ENCODE data around the gene SPTLC2. TPM values are rescaled to one million over a fixed set of nuclear protein-coding genes. Genes with fewer than 3 reads are reported as not detected.

SPTLC2 gene
- total RNA-seq, 1 donor from 2014 or later: 12.3 TPM

DNA sequence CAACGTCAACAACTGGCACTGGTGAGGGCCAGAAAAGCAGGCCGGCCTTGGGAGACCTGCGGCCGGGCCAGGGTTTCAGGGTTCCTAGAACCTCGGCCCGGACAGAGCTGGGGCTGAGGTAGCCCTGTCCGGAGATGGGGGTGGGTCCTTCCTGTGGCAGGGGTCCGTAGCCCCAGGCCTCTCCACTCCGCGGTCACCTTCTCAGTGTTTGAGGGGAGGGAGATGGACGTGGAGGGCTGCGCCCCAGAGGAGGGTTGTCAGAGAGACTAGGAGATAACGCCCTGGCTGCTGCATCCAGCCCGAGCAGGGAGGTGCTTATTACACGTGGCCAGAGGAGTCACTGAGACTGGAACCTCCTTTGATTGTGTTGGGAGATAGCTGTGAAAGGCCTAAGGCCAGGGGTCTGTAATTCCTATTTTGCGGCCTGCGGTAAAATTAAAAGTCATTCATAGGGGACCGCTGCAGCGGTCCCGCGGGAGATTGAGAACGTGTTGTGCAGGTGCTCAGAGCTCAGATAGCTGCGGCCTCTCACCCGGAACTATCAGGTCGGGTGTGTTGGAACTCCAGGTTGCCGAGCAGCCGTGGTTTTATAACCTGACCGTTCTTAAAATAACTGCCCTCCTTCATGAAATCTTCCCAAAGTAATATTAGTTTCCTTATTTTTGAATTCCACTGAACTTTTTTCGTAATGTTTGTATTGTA lies 158.0 kb downstream of the SPTLC2 start:
- peaks cover 59% of the 10 kb centered on the region for H3K79me2 ChIP-seq (ENCODE audit: low read depth)
- peaks cover 21% of the 10 kb centered on the region for H4K20me1 ChIP-seq (ENCODE audit: low read depth)
- H3K4me1 ChIP-seq: peaks cover 9% of the 10 kb centered on the region
- peak overlapping the region; percentile 100 for H2AFZ ChIP-seq (replicated peaks)
- Mint-ChIP-seq H3K4me1 (peaks cover 26% of the 10 kb centered on the region), H3K36me3 (peaks cover 24% of the 10 kb centered on the region), H3K27me3 (ENCODE audit: insufficient read depth, low read depth) (peaks cover 3% of the 10 kb centered on the region), H3K4me3 (peak overlapping the region; percentile 100), H3K27ac (no peak overlapping the region), H3K9me3 (no peaks in the 10 kb centered on the region)
- peak; percentile 68 for DNase-seq (ENCODE audit: low spot score)
- H3K36me3 ChIP-seq: peaks cover 7% of the 10 kb centered on the region
- H3K4me2 ChIP-seq: peak overlapping the region; percentile 89
- H3K9ac ChIP-seq: peak overlapping the region; percentile 90
- no peak for TF ChIP-seq EZH2 (IDR thresholded peaks at IDR 0.05)
- TF ChIP-seq EZH2phosphoT487 (IDR thresholded peaks at IDR 0.05): no peak
- TF ChIP-seq, protein P1, sequence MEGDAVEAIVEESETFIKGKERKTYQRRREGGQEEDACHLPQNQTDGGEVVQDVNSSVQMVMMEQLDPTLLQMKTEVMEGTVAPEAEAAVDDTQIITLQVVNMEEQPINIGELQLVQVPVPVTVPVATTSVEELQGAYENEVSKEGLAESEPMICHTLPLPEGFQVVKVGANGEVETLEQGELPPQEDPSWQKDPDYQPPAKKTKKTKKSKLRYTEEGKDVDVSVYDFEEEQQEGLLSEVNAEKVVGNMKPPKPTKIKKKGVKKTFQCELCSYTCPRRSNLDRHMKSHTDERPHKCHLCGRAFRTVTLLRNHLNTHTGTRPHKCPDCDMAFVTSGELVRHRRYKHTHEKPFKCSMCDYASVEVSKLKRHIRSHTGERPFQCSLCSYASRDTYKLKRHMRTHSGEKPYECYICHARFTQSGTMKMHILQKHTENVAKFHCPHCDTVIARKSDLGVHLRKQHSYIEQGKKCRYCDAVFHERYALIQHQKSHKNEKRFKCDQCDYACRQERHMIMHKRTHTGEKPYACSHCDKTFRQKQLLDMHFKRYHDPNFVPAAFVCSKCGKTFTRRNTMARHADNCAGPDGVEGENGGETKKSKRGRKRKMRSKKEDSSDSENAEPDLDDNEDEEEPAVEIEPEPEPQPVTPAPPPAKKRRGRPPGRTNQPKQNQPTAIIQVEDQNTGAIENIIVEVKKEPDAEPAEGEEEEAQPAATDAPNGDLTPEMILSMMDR (IDR thresholded peaks at IDR 0.05): no peak
- no peaks in the 10 kb centered on the region for H3K27me3 ChIP-seq
- H3K4me3 ChIP-seq: peak overlapping the region; percentile 83
- H3F3A ChIP-seq (ENCODE audit: low read depth): peaks cover 16% of the 10 kb centered on the region
- peak overlapping the region; percentile 83 for H3K27ac ChIP-seq
- no peaks in the 10 kb centered on the region for H3K9me3 ChIP-seq (ENCODE audit: low read depth)

DNA sequence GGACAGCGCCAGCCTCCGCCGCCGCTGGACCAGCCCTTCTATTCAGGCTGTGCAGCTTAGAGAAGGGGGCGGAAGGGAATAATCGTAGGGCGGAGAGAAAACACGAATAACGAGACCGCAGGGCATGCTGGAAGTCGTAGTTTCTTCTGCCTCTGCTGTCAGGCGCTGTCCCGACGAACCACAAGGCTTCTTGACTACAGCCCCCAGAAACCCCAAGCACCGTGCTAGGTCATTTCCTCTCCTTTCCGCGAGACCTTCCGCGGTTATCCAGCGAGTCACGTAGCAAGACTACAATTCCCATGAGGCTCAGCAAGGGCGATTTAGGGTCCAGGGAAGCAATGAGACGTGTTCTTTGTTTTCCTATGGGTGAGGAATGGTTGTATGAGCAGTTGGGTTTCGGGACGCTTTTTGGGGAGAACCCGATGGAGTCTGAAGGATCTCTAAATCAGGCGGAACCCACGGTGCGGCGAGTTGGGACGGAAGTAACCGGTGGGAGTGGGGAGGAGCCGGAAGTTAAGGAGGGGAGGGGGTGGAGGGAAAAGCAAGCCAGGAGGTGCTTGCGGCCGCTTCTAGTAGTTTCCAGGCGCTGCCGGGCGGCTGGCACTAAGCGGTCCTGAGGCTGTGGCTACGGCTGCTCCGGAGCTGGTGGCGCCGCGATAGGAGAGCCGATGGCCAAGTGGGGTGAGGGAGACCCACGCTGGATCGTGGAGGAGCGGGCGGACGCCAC lies 158.8 kb downstream of the SPTLC2 start, which contains the start of the genes AHSA1 and VIPAS39:
AHSA1 (plus strand) TSS at position 572 of the 727 bp plus-strand sequence; CDS start at position 669, 97 bp downstream.
VIPAS39 (minus strand) TSS at position 80 of the 727 bp plus-strand sequence. CDS start 3,499 bp downstream, outside the sequence.
- H3K27me3 Mint-ChIP-seq (ENCODE audit: insufficient read depth, low read depth): peaks cover 3% of the 10 kb centered on the region
- TF ChIP-seq EZH2 (IDR thresholded peaks at IDR 0.05) (no peak), EZH2phosphoT487 (IDR thresholded peaks at IDR 0.05) (no peak)
- TF ChIP-seq, protein P1 (IDR thresholded peaks at IDR 0.05): no peak
- Histone ChIP-seq H3K9ac (peak within 1 kb of the TSS; percentile 90), H3K27me3 (no peaks in the 10 kb centered on the region), H3K4me2 (peak within 1 kb of the TSS; percentile 89), H4K20me1 (ENCODE audit: low read depth) (peaks cover 21% of the 10 kb centered on the region), H3K79me2 (ENCODE audit: low read depth) (peaks cover 59% of the 10 kb centered on the region), H3K27ac (peak within 1 kb of the TSS; percentile 83), H2AFZ (replicated peaks) (peak within 1 kb of the TSS; percentile 100), H3K4me1 (peaks cover 9% of the 10 kb centered on the region), H3F3A (ENCODE audit: low read depth) (peaks cover 16% of the 10 kb centered on the region), H3K4me3 (peak within 1 kb of the TSS; percentile 83), H3K9me3 (ENCODE audit: low read depth) (no peaks in the 10 kb centered on the region), H3K36me3 (peaks cover 7% of the 10 kb centered on the region)
- no peaks in the 10 kb centered on the region for H3K9me3 Mint-ChIP-seq
- H3K4me1 Mint-ChIP-seq: peaks cover 26% of the 10 kb centered on the region
- H3K4me3 Mint-ChIP-seq: peak within 1 kb of the TSS; percentile 100
- H3K36me3 Mint-ChIP-seq: peaks cover 28% of the 10 kb centered on the region
- peak; percentile 99 for DNase-seq (ENCODE audit: low spot score)
- peak within 1 kb of the TSS; percentile 100 for H3K27ac Mint-ChIP-seq

DNA sequence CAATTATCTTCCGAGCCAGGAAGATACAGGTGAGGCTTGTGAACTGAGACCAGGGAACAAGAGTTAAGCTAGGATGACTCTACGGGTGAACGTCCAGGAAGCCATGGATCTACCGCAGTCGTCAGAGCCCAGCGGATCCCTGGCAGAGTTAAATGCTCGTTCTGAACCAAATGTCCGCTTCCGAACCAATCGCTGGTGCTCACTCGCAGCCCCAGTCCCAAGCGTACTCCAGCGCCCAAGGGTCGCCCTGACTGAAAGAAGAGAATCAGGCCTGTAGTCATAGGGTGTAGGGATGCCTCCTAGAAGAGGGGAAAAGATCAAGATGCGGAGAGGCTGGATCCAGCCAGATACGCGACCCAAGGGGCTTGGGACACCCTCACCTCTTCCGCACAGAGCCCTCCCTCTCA lies 159.3 kb downstream of the SPTLC2 start:
- no peak for DNase-seq (ENCODE audit: low spot score)
- Histone ChIP-seq H3F3A (ENCODE audit: low read depth) (peaks cover 16% of the 10 kb centered on the region), H3K27ac (peak overlapping the region; percentile 67), H3K79me2 (ENCODE audit: low read depth) (peaks cover 59% of the 10 kb centered on the region), H3K4me1 (peaks cover 9% of the 10 kb centered on the region), H2AFZ (replicated peaks) (peak overlapping the region; percentile 90), H4K20me1 (ENCODE audit: low read depth) (peaks cover 21% of the 10 kb centered on the region), H3K4me2 (peak overlapping the region; percentile 87), H3K36me3 (peaks cover 7% of the 10 kb centered on the region), H3K9me3 (ENCODE audit: low read depth) (no peaks in the 10 kb centered on the region), H3K9ac (peak overlapping the region; percentile 83), H3K27me3 (no peaks in the 10 kb centered on the region), H3K4me3 (peak overlapping the region; percentile 83)
- TF ChIP-seq, protein P1 (IDR thresholded peaks at IDR 0.05): no peak
- TF ChIP-seq EZH2phosphoT487 (IDR thresholded peaks at IDR 0.05) (no peak), EZH2 (IDR thresholded peaks at IDR 0.05) (no peak)
- Mint-ChIP-seq H3K27me3 (ENCODE audit: insufficient read depth, low read depth) (peaks cover 3% of the 10 kb centered on the region), H3K4me1 (peaks cover 26% of the 10 kb centered on the region), H3K9me3 (no peaks in the 10 kb centered on the region), H3K4me3 (peak overlapping the region; percentile 100), H3K36me3 (peaks cover 24% of the 10 kb centered on the region), H3K27ac (peak overlapping the region; percentile 100)

Small RNAs within 50 kb of the gene (small RNA-seq; reads per million reads assigned to genes)
- not detected for gene COX6CP11
- gene RF00404: not detected
- not detected for gene RN7SL587P

Other genes starting within 250 kb of the SPTLC2 start
- gene TMED8, start 239.5 kb downstream of the SPTLC2 start, total RNA-seq (ENCODE audit: low replicate concordance): 19.1 and 23.5 TPM in 2 replicates
- 2.2 and 2.4 TPM in 2 replicates for gene SAMD15, start 239.3 kb downstream of the SPTLC2 start, total RNA-seq (ENCODE audit: low replicate concordance)
- 0.07 and 0.40 TPM in 2 replicates for gene NOXRED1, start 193.1 kb downstream of the SPTLC2 start, total RNA-seq (ENCODE audit: low replicate concordance)
- 29.7 and 31.2 TPM in 2 replicates for gene VIPAS39, start 159.0 kb downstream of the SPTLC2 start, total RNA-seq (ENCODE audit: low replicate concordance)
- gene AHSA1, start 158.5 kb downstream of the SPTLC2 start, total RNA-seq (ENCODE audit: low replicate concordance): 102 and 185 TPM in 2 replicates
- 0.07 and 0.12 TPM in 2 replicates for gene ISM2, start 117.8 kb downstream of the SPTLC2 start, total RNA-seq (ENCODE audit: low replicate concordance)
- 13.1 and 19.2 TPM in 2 replicates for gene ALKBH1, start 91.4 kb upstream of the SPTLC2 start, total RNA-seq (ENCODE audit: low replicate concordance)
- gene SLIRP, start 91.5 kb upstream of the SPTLC2 start, total RNA-seq (ENCODE audit: low replicate concordance): 372 and 519 TPM in 2 replicates
- 72.6 and 105 TPM in 2 replicates for gene SNW1, start 144.5 kb upstream of the SPTLC2 start, total RNA-seq (ENCODE audit: low replicate concordance)
- 1.6 and 4.8 TPM in 2 replicates for gene ADCK1, start 183.5 kb upstream of the SPTLC2 start, total RNA-seq (ENCODE audit: low replicate concordance)